Measurements from ENCODE around the gene LUC7L2.
A peak's percentile ranks its signal among the peaks of the same experiment; 100 is the strongest.
"Not testable (repeated sequence)": the region's sequence is repeated elsewhere in the genome, so short reads cannot be mapped to it uniquely, and the experiment has no call there.

LUC7L2 gene

GRCh38 chr7:139359366-139360209 lies at the start of gene LUC7L2:
Gene LUC7L2, plus strand, starts transcription at chr7:139359894. Its CDS starts 368 bp downstream, at chr7:139360262.
- DNase-seq: peak; percentile 98 to 99

GRCh38 chr7:139317939-139318505 lies 41.7 kb upstream of the LUC7L2 start:
- DNase-seq: no peak

GRCh38 chr7:139321071-139321745 lies 38.5 kb upstream of the LUC7L2 start:
- DNase-seq: no peak

GRCh38 chr7:139324709-139325108 lies 35.0 kb upstream of the LUC7L2 start:
- DNase-seq: not testable (repeated sequence)

- DNase-seq: no peak
These were observed 31.3 kb upstream of the LUC7L2 start for GRCh38 chr7:139328375-139328774.

- no peak for DNase-seq
These were observed 30.6 kb upstream of the LUC7L2 start for GRCh38 chr7:139329119-139329518.

- DNase-seq: no peak
These were observed 29.2 kb upstream of the LUC7L2 start for GRCh38 chr7:139330333-139331030.

GRCh38 chr7:139332697-139333359 lies 26.9 kb upstream of the LUC7L2 start:
- no peak for DNase-seq

GRCh38 chr7:139333443-139333842 lies 26.3 kb upstream of the LUC7L2 start:
- not testable (repeated sequence) for DNase-seq

- DNase-seq: no peak
These were observed 25.1 kb upstream of the LUC7L2 start for GRCh38 chr7:139334399-139335150.

GRCh38 chr7:139339025-139339424 lies 20.7 kb upstream of the LUC7L2 start:
- no peak for DNase-seq

GRCh38 chr7:139339698-139340036 lies 20.0 kb upstream of the LUC7L2 start:
- no peak for DNase-seq

GRCh38 chr7:139340037-139340807 lies 19.5 kb upstream of the LUC7L2 start:
- peak; percentile 98 to 99 for DNase-seq

GRCh38 chr7:139340808-139341057 lies 19.0 kb upstream of the LUC7L2 start:
- DNase-seq: peak in 1 of 2 experiments; percentile 79

- peak; percentile 86 to 92 for DNase-seq
These were observed 18.5 kb upstream of the LUC7L2 start, which contains the start of gene FMC1 for GRCh38 chr7:139341058-139341775. Gene FMC1, plus strand, starts transcription at chr7:139341337. Its CDS starts 48 bp downstream, at chr7:139341385.

- DNase-seq: no peak
These were observed 17.9 kb upstream of the LUC7L2 start for GRCh38 chr7:139341776-139342226.

GRCh38 chr7:139345042-139345441 lies 14.7 kb upstream of the LUC7L2 start:
- no peak for DNase-seq

GRCh38 chr7:139351027-139351426 lies 8.7 kb upstream of the LUC7L2 start:
- no peak for DNase-seq

- DNase-seq: no peak
These were observed 5.0 kb upstream of the LUC7L2 start for GRCh38 chr7:139354729-139355128.

GRCh38 chr7:139355320-139355719 lies 4.4 kb upstream of the LUC7L2 start:
- DNase-seq: no peak

All from NCI-H187 (cell line).